Superior temporal gyrus (tissue), 1 donor: ENCODE data around the gene PXMP4.

Experiments
- DNase-seq: peaks from one replicate; pipeline ENCODE4 v3.0.0-alpha.2; 2016; ENCODE audit errors: extremely low spot score

The PXMP4 gene

DNA sequence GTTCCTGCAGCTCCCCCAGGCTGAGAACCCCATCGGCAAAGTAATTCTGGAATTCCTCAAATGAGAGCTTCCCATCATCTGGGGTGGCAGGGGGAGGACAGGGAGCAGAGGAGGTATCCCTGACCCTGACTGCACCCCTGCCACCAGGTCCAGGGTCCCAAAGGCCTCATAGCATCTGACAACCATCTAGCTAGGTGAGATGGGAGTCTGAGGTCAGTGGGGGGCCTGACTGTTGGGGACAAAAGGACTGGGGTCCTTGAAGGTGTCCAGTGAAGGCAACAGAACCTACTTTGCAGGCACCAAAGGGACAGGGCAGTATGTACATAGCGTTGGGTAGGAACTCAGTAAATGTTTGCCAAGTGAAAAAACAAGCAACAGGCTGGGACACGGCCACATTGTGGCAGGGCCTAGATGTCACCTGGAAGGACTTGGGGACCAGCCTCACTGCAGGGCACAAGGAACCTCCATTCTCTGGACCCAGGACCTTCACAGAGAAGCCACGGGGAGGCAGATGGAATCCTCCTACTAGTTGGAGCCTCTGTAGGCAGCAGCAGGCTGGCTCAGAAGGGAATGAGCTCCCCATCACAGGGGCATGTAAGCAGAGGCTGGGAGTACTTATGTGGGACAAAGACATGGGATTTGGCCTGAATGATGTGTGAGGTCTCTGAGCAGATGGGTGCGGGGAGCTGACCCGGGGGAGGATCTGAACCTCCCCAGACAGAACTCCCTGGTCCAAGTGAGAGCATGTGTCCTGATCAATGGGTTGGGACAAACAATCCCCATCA is 49.2 kb downstream of the PXMP4 start:
- peak; percentile 11 for DNase-seq

DNA sequence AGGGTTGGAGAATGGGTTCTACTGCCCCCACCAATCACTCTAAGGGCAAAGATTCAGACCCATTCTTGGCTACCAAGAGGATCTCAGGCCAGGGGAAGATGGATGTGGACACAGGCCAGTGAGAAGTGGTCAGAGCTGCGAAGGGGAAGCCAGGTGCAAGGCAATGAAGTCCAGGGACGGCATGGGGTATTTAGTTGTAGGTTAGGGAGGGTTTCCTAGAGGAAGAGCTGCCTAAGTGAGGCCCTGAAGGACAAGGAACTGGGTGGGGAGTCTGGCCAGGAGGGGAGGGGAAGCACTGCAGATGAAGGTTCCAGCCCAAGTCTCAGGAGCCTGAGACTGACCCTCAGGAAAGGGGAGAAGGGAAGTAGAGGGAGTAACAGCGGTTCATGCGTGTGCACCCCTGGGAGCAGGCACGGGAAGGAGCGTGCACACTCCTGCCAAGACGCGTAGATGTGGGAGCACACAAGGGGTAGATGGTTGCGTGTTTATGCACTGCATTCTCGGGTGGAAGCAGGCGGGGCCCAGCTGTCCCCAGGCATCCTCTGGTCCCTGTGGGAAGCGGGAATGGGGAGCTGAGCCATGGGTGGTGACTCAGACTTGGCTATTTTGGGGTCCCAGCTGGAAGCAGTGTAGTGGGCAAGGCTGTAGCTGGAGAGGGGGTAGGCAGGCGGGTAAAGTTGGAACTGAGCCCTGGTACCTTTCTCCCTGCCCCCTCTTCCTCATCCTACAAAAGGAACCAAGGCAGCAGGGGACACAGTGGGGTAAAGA is 50.1 kb downstream of the PXMP4 start:
- DNase-seq: peak; percentile 65

DNA sequence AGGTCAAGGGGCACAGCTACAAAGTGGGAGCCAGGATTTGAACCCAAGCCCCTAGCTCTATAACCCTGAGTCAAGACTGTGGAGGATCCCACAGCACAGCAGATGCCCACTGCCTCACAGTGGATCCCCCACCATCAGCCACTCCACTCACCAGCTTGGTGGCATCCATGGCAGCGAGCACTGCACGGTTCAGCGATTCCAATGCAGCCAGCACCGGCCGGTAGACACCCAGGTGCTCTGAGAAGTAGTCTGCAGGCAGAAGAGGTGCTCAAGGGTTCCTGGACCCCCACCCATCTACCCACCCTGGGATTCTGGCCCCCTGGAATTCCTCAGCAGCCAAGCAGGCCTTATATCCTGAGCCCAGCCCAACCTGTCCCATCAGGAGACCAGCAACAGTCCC is 50.9 kb downstream of the PXMP4 start:
- DNase-seq: no peak

DNA sequence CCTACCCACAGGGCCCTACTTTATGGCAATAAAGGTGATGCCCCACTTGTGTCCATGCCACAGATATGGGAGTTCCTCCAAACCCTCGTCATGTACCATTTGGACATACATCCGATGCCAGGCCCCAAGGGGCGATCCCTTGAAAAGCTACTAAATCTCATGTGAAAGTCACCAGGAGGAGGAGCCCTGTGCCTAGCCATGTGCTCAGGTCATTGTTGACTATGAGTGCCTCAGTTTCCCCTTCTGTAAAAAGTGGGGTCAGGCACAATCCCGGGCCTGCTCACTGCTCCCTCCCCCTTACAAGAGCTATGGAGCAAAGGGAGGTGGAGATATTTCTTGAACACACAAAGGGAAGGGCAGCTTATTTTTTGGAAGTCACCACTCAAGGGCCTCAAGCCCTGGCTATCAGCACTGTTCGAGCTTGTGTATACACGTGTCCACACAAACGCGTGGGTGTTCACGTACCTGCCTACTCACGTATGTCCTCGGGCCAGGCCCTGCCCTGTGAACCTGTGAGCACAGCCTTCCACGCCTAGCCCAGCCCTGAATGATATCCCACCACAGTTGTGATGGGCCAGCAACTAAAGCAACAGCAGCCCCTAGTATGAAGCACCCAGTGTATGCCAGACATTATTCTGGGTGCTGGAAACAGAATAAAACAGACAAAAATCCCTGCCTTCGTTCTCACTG is 51.5 kb downstream of the PXMP4 start:
- peak; percentile 8 for DNase-seq

DNA sequence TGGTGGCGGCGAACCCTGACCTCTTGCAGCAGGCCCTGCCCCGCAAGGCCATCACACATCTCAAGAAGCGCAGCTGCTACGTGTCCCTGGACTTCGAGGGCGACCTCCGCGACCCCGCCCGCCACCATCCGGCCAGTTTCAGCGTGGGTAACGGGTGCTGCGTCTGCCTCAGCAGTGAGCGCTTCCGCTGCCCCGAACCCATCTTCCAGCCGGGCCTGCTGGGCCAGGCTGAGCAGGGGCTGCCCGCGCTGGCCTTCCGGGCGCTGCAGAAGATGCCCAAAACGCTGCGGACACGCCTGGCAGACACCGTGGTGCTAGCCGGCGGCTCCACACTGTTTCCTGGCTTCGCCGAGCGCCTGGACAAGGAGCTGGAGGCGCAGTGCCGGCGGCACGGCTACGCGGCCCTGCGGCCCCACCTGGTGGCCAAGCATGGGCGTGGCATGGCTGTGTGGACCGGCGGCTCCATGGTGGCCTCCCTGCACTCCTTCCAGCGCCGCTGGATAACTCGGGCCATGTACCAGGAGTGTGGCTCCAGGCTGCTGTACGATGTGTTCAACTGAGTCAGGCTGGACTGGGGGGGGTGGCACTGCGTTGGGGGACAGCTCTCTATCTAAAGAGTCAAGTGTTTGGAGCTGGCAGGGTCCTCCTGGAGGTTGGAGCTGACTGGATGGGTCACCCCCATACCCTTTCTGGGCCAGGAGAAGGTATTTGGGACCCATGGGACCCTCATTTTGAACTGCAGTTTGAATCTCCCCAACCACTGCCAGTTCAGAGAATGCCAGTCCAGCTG is 52.2 kb downstream of the PXMP4 start:
- DNase-seq: peak; percentile 80

DNA sequence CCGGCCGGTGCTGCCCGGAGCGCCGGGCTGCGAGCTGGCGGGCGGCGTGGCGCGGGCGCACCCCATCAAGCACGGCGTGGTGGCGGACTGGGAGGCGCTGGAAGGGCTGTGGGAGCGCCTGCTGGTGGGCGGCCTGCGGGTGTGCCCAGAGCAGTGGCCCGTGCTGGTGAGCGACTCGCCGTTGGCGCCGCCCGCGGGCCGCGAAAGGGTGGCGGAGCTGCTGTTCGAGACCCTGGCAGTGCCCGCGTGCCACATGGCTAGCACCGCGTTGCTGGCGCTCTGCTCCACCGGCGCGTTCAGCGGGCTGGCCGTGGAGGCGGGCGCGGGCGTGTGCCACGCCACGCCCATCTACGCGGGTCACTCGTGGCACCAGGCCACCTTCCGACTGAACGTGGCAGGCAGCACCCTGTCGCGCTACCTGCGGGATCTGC is 52.9 kb downstream of the PXMP4 start:
- peak; percentile 16 for DNase-seq

DNA sequence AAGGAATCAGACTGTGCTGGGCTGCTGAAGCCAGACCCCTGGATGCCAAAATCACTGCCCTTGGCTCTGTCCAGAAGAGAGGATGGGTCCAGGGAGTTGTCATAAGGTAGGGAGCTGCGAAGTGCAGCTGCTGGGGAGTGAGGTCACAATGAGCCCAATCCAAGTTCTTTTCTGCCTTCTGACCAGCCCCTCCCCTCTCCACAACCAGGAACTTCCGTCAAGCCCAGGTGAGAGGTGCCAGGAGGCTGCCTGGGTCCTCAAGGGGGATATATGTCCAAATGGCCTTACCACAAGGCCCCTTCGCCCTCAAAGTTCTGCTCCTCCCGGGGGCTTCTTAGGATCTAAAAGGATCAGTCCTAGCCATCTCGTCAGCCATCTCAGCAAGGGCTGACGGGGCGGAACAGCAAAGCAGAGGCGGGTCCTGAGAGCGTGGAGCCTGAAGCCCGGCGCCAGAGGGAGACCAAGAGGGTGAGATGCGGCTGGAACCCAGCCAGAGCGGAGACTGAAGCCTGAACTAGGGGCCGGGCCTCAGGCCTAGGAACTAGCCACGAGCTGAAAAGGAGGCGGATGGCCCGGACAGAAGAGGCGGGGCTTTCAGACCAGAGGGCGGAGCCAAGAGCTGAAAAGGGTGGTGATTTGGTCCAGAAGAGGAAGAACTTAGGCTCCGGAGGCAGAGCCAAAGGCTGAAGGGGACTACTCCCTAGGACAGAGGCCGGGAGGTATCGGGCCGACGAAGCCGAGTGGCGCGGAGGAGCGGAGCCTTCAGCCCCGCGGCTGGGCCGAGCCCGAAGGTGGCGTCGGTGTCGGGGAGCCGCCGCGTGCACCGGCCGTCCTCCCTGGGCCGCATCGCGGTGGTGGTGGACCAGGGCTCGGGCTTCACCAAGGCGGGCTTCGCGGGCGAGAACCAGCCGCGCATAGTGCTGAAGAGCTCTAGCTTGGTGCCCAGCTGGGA is 53.5 kb downstream of the PXMP4 start, which contains the start of gene ACTL10:
Gene ACTL10 (plus strand): TSS at position 651 of the 952 bp plus-strand sequence. CDS start 555 bp downstream, outside the sequence.
- DNase-seq: peak; percentile 96

DNA sequence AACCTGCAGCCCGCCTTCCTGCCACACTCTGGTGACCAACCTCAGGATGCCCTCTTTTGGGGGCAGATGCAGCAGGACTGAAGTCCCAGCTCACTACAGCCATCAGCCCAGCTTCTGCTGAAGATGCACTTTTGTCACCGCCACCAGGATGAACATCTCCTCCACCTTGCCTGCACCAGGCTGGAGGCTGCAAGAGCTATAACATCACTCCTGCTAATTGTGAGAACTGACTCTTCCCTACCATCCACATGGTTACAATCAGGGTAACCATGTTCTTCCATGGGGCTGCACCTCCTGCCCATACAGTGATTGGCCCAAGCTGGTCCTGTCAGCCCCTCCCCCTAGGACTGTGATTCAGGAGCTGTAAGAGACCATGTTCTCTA is 55.4 kb downstream of the PXMP4 start:
- peak; percentile 12 for DNase-seq

DNA sequence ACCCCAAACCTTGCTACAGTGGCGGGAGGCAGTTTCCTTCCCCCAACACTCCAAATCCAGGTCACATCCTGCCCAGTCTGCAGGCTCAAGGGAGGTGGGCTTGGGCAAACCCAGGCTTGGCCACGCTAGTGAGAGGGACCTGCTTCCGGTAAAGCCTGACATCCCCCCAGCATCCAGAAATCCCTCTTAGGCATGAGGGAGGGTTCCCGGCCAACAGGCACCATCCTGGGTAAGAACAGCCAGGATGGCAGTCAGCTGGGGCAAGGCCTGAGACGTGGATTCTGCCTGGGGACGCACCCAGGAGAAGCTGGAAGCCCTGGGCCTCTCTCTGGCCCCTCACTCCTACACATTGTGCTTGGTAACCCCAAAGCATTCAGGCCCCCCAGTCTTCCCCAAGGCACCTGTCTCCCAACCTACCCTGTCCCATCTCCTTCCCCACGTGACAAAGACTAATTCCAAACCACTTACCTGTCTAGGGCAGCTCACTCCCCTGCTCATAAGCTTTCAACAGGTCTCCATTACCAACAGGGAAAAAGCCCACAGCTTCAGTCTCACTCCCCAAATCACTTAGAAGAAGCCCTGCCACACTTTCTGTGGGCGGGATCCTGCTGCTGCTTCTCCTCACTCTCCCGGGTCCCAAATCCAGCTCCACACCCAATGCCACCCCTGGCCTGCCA is 55.9 kb downstream of the PXMP4 start:
- peak; percentile 16 for DNase-seq

DNA sequence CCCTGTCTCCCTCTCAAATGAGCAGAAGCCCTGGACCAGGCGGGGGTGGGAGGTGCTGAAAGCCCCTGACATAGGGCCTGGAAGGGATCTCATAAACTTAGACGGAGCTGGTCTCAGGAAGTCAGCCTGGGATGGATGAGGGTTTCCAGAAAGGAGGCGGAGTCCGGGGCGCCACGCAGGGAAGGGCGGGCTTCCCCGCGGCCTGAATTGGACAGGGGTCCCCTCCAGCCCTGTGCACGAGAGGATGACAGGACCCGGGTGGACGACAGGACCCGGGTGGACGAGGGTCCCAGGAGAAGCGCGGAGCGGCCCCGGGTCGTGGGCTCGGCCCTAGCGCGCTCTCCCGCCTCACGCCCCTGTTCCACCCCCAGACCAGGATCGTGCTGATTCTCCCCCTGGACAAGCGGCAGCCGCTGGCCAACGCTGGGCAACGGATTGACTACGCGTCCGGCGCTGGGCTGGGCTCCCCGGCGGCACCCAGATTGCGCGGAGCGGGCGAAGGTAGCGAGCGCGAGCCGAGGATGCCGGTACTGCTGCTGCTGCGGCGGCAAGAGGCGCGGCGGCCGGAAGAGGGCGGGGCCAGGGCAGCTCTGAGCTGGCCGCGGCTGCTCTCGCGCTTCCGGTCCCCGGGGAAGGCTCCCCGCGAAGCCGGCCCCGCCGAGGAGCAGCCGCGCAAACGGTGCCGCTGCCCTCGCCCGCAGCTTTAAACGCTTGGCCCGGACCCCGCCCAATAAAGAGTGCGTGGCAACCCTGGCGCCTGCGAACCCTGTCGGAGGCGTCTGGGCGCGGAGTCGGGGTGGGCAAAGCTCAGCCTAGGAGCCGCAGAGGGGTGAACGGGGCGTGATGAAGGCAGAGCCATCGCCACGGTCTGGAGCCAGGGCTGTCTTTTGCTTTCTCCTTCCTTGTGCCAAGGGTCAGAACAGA is 56.7 kb downstream of the PXMP4 start:
- DNase-seq: peak; percentile 77

DNA sequence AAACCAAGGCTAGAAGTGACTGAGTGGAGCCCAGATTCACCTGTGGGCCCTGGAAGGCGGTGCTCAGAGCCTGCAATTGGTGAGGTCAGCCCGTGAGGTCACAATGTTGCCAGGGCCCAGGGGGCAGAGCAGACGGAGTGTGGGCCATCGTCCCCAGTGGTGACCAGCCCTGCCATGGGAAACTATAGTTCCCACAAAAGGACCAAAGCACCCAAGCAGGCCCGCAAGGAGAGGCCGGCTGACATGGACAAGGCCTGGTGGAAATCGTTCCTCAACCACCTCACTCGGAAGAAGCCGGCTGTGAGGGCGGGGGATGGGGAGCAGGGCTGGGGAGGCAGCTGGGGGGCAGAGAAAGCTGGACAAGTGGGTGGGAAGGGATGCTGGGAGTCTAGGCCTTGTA is 57.9 kb downstream of the PXMP4 start, which contains the start of gene C20orf144:
Gene C20orf144 (plus strand): TSS at position 156 of the 400 bp plus-strand sequence. CDS start 19 bp downstream, at position 175.
- no peak for DNase-seq

DNA sequence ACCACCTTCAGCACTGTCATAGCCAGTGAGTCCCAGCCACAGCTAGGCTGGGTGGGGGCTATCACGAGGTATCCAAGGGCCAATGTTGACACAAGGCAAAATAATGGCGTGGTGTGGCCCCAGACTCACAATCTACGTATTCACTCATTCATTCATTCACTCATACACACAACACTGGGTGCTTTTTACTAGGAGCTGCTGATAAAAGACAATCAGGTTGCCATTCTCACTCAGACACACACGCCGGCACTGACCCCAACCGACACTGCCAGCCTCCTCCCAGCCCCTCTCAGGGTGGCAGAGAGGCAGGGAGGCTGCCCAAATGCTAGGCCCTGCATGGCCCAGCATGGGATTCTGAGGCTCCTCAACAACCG is 59.4 kb downstream of the PXMP4 start:
- DNase-seq: no peak

DNA sequence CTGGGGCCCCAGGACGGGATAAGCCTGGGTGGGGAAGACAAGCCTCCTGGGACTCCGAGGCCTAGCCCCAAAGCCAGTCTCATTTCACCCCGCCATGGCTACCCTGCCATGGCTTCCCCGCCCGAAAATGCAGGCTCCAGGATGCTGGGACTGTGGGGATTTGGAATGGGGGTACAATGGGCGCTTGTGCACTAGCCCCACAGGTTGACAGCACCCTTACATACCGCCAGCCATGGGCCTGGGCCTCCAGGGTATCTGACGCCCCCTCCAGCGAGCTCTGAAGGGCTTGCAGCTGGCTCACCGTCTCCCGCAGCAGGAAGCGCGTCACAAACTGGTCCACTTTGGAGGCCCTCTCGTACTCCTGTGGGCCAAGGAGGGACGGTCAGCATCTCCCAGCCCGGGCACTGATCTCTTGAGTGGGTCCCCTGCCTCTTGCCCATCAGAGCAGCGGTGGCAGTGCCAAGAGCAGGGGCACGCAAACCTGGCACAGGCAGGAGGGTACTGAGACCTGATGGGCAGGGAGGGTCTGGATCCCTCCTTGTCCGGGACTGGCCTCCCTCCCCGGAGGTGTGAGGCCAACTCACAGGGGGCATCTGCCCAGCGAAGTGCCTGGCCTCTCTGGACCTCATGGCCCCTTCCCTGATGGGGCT is 60.0 kb downstream of the PXMP4 start:
- DNase-seq: no peak

DNA sequence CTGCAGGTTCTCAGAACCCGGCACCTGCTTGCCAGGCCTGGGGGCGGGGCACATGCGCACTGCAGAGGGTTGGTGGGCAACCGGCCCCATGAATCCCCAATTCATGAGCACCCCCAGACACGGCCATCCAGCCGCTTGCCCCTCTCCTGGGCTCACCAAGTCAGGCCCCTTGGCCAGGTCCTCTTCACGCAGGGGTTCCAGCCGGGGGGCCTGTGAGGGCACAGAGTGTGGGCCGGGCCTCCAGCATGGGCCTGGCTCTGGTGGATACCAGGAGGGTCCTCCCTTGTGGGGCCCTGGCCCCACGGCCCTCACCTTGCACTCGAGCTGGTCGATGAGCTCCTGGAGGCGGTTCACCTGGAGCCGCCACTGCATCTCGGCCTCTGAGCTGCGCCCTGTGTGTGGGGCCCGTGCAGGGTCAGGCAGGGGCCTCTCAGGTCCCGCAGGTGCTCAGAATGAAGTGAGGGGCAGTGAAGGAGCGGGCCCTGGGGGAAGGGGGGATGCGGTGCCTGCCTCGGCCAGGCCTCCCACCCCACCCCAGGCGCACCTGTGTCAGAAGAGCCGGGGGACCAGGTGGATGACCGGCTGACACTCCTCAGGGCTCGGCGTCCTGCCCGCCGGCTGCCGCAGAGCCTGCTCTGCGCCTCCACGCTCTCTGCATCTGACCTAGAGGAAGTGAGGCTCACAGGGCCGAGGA is 60.6 kb downstream of the PXMP4 start:
- no peak for DNase-seq

DNA sequence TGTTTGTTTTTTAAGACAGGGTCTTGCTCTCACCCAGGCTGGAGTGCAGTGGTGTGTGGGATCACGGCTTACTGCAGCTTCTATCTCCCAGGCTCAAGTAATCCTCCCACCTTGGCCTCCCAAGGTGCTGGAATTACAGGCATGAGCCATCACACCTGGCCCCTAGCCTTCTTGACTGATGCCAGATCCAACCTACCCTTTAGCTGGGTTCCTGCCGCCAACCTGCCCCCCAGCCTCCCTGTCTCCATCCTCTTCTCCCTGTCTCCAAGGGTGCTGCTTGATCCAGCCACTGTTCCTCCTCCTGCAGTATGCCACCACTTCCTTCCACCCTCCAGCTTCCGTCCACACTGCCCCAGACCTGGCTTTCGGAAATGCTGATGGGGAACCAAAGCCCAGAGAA is 61.2 kb downstream of the PXMP4 start:
- no peak for DNase-seq

DNA sequence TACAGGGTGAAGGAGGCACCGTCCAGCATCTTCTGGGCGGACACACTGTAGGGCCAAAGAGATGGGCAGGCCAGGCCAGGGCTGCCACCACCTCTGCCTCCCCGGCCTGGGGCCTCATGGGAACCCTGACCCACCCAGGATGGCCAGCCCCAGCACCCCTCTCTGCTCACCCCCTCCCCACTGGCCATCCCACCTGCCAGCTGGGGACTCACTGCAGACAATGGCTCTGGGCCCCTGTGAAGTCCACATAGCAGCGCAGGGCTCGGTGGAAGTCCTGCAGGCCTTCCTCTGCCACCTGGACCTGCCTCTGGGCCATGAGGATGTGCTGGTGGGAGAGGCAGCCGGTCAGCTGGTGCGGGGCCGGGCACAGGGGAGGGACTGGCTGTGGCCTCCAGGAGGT is 61.6 kb downstream of the PXMP4 start:
- DNase-seq: no peak

DNA sequence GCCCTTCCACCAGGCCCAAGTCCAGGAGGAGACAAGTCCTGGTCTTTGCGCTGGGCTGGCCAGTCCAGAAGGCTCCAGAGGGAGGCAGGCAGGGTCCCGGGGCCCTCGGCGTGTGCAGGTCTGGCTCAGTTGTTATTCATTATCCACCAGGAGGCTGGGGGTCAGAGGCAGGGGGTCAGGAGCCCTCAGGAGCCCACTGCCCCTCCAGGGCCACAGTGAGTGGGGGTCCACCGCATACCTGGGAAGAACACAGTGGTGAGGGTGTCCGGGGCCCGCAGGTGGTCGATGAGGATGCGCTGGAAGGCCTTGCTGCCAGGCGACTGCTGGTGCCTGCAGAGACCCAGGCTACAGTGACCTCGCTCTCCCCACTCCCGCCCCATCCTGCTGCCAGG is 62.4 kb downstream of the PXMP4 start:
- DNase-seq: no peak
